ENCODE measurements around the gene CIB4.

- no peak for TF ChIP-seq CTCF (conservative IDR thresholded peaks at IDR 0.05)
- no peak for TF ChIP-seq EZH2 (IDR thresholded peaks at IDR 0.05; ENCODE audit: low read depth)
Observed at GRCh38 chr2:26587994-26588393, 53.2 kb downstream of the CIB4 start.

Data from PC-9 (cell line).